GM18951 (cell line): Measurements from ENCODE around the gene DIP2C.

Experiments used
- POLR2A ChIP-seq: IDR thresholded peaks from 4 replicates; pipeline ENCODE4 v1.6.1; 2011; ENCODE audit warnings: mild to moderate bottlenecking; ENCODE audit not compliant: insufficient read length, insufficient read depth; ENCODE audit errors: extremely low read depth
- in situ Hi-C: fragments of 300-500 bp; cut with MboI; formaldehyde crosslinking; loops from one replicate; pipeline ENCODE4 v1.12.0; 2022; ENCODE audit warnings: low sequenced_read_pairs, mixed read lengths, inconsistent platforms; ENCODE audit not compliant: unreplicated experiment

DIP2C gene

GRCh38 chr10:389836-390448 is 299.5 kb downstream of the DIP2C start:
- in situ Hi-C loops, result no loop called here
- no peak for TF ChIP-seq POLR2A

- in situ Hi-C loops, result no loop called here
- no peak for TF ChIP-seq POLR2A
Observed at GRCh38 chr10:389261-389790, 300.1 kb downstream of the DIP2C start.

GRCh38 chr10:388661-389045 is 300.8 kb downstream of the DIP2C start:
- in situ Hi-C loops, result no loop called here
- no peak for TF ChIP-seq POLR2A

- in situ Hi-C loops, result no loop called here
- no peak for TF ChIP-seq POLR2A
Observed at GRCh38 chr10:387909-388660, 301.4 kb downstream of the DIP2C start.

- in situ Hi-C loops, result no loop called here
- no peak for TF ChIP-seq POLR2A
Observed at GRCh38 chr10:387593-387891, 301.9 kb downstream of the DIP2C start.

- in situ Hi-C loops, result no loop called here
- TF ChIP-seq POLR2A, result no peak
Observed at GRCh38 chr10:386771-387592, 302.5 kb downstream of the DIP2C start.

- in situ Hi-C loops, result no loop called here
- TF ChIP-seq POLR2A, result no peak
Observed at GRCh38 chr10:385571-386300, 303.7 kb downstream of the DIP2C start.

GRCh38 chr10:384538-385305 is 304.7 kb downstream of the DIP2C start:
- TF ChIP-seq POLR2A, result no peak
- in situ Hi-C loops, result no loop called here

- TF ChIP-seq POLR2A, result no peak
Observed at GRCh38 chr10:383519-383918, 305.9 kb downstream of the DIP2C start.

GRCh38 chr10:381805-382204 is 307.7 kb downstream of the DIP2C start:
- in situ Hi-C loops, result no loop called here
- no peak for TF ChIP-seq POLR2A

More at GRCh38 chr10:383519-383918, 305.9 kb downstream of the DIP2C start:
- in situ Hi-C loops, result no loop called here

- in situ Hi-C loops, result no loop called here
- TF ChIP-seq POLR2A, result no peak
Observed at GRCh38 chr10:381346-381745, 308.1 kb downstream of the DIP2C start.

GRCh38 chr10:380313-380940 is 309.0 kb downstream of the DIP2C start:
- in situ Hi-C loops, result no loop called here
- TF ChIP-seq POLR2A, result no peak
